Rectal smooth muscle tissue (tissue), 1 donor: Measurements from ENCODE around the gene MME.
"Not testable (repeated sequence)": the region's sequence is repeated elsewhere in the genome, so short reads cannot be mapped to it uniquely, and the experiment has no call there.

Experiments
- H3K27ac ChIP-seq: one replicate; pipeline ENCODE4 v1.7.0; 2013; ENCODE audit warnings: low read depth, low read length, inconsistent platforms
- H3K27me3 ChIP-seq: one replicate; pipeline ENCODE4 v1.7.0; 2013; ENCODE audit warnings: low read length; ENCODE audit not compliant: control insufficient read depth, insufficient read depth
- H3K36me3 ChIP-seq: one replicate; pipeline ENCODE4 v1.7.0; 2013; ENCODE audit warnings: low read length; ENCODE audit not compliant: control insufficient read depth, insufficient read depth
- H3K4me1 ChIP-seq: one replicate; pipeline ENCODE4 v1.7.0; 2013; ENCODE audit warnings: low read length; ENCODE audit not compliant: control insufficient read depth, insufficient read depth
- H3K4me3 ChIP-seq: one replicate; pipeline ENCODE4 v1.7.0; 2013; ENCODE audit warnings: low read length
- H3K9ac ChIP-seq: one replicate; pipeline ENCODE4 v1.7.0; 2013; ENCODE audit warnings: low read length

MME gene

GRCh38 chr3:155124745-155125144, 44.6 kb downstream of the MME start:
- H3K27me3 ChIP-seq, H3K4me1 ChIP-seq, H3K9ac ChIP-seq, H3K36me3 ChIP-seq, H3K27ac ChIP-seq, H3K4me3 ChIP-seq: not testable (repeated sequence)

GRCh38 chr3:155129396-155129795, 49.3 kb downstream of the MME start:
- Histone ChIP-seq H3K9ac (no peak overlapping the region), H3K4me3 (no peak overlapping the region), H3K36me3 (no peaks in the 10 kb centered on the region), H3K4me1 (no peaks in the 10 kb centered on the region), H3K27me3 (no peaks in the 10 kb centered on the region), H3K27ac (no peak overlapping the region)

GRCh38 chr3:155130001-155130400, 49.9 kb downstream of the MME start:
- Histone ChIP-seq H3K4me1 (no peaks in the 10 kb centered on the region), H3K36me3 (no peaks in the 10 kb centered on the region), H3K4me3 (no peak overlapping the region), H3K9ac (no peak overlapping the region), H3K27ac (no peak overlapping the region), H3K27me3 (no peaks in the 10 kb centered on the region)

DNA sequence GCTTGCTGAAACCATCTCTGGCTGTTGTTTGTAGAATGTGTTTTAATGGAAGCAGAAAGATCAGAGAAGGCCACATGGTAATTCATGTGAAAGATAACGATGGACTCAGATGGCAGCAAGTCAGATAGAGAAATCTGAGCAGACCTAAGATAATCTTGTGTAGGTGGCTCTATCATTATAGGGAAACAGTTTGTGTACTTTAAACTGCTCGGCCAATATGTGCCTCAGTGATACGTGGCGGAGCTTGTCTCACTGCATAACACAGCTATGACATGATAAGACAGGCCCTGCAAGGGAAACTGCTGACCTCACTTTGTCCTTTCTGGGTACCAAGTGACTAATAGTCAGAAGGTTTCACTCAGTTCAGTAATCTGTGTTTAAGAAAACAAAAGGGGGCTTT, 51.0 kb downstream of the MME start:
- Histone ChIP-seq H3K4me3 (no peak overlapping the region), H3K4me1 (no peaks in the 10 kb centered on the region), H3K36me3 (no peaks in the 10 kb centered on the region), H3K27me3 (no peaks in the 10 kb centered on the region), H3K27ac (no peak overlapping the region), H3K9ac (no peak overlapping the region)

GRCh38 chr3:155134311-155134710, 54.2 kb downstream of the MME start:
- H3K4me3 ChIP-seq, H3K4me1 ChIP-seq, H3K9ac ChIP-seq, H3K36me3 ChIP-seq, H3K27me3 ChIP-seq, H3K27ac ChIP-seq: not testable (repeated sequence)

- Histone ChIP-seq H3K4me1 (no peaks in the 10 kb centered on the region), H3K9ac (no peak overlapping the region), H3K36me3 (no peaks in the 10 kb centered on the region), H3K27me3 (no peaks in the 10 kb centered on the region), H3K27ac (no peak overlapping the region), H3K4me3 (no peak overlapping the region)
Observed at GRCh38 chr3:155135003-155135402, 54.9 kb downstream of the MME start.

DNA sequence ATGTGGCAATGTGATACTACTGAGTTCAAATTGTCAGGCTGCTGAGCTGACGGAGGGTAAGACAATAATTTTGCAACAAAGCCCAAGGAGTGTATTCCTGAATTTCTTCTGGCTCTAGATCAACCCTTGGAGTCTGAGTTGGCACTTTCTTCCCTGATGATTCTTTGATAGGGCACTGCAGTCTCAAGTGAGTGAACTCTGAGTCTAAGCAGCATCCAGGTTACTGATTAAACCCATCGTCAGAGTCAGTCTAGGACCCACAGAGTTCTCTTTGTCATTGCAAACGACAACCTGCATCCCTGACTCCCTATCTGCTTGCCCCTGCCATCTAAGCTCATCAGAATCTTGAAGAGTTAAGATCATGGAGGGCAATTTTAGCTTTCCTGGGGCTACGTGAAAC, 58.6 kb downstream of the MME start:
- no peaks in the 10 kb centered on the region for H3K27me3 ChIP-seq
- no peaks in the 10 kb centered on the region for H3K36me3 ChIP-seq
- no peak overlapping the region for H3K27ac ChIP-seq
- no peak overlapping the region for H3K4me3 ChIP-seq
- no peak overlapping the region for H3K9ac ChIP-seq
- no peaks in the 10 kb centered on the region for H3K4me1 ChIP-seq

- no peak overlapping the region for H3K27ac ChIP-seq
- H3K36me3 ChIP-seq: no peaks in the 10 kb centered on the region
Observed at GRCh38 chr3:155147588-155147987, 67.5 kb downstream of the MME start.

DNA sequence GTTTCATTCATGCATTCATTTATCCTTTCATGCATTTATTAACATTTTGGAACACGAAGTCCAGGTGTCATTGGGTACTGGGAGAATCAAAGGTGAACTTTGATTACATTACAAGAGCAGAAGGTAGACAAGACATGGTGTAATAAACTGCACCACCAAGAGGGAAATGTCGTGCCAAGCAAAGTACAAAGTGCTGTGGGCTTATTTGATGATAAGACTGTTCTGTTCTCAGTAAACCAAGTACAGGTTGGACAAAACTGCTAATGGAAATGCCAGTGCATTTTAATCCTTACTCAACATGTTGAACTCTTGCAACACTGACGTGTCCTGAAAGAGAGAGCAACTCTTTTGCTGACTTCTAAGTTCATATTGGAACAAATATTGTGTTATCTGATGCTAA, 69.4 kb downstream of the MME start:
- H3K36me3 ChIP-seq: no peaks in the 10 kb centered on the region
- H3K9ac ChIP-seq: no peak overlapping the region
- H3K27ac ChIP-seq: no peak overlapping the region
- H3K4me3 ChIP-seq: no peak overlapping the region
- H3K4me1 ChIP-seq: no peaks in the 10 kb centered on the region
- H3K27me3 ChIP-seq: no peaks in the 10 kb centered on the region

More at GRCh38 chr3:155147588-155147987, 67.5 kb downstream of the MME start:
- no peaks in the 10 kb centered on the region for H3K27me3 ChIP-seq
- H3K4me3 ChIP-seq: no peak overlapping the region
- H3K9ac ChIP-seq: no peak overlapping the region
- no peaks in the 10 kb centered on the region for H3K4me1 ChIP-seq

DNA sequence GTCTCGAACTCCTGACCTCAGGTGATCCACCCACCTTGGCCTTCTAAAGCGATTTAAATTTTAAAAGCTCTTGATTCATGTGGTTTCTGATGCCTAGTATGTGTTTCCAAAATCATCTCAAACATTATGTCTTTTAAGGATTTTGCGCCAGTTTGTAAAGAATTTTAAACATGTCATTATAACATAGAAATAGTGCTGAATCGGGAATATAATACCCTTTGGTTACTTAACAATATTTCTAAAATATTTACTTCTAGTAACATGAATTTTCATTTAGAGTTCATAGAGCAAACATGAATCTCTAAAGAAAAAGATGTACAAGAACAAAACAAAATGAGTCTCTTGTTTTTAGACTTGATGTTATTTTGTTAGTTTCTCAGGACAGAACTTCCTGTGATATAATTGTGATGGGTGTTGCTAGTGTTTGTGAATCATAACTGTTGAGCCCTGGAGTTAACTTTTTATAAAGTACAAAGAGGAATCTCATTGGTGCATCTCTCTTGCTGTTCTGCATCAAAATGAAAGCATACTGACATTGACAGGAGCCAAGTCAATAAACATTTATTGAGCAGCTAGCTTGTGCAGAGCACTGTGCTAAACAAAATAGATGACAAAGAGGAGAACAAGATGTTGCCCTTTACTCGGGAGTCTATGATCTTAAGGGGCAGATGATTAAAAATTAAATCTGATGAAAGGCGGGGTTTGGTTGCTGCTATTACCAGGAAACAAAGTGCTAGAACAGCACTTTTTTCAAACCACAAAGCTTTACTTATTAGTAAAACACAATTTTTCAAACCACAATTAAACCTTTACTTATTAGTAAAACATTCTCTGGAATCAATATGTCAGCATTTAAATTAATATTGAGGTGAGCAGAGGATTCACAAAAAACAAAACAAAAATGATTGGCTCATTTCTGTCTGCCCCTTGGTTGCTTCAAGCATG, 73.4 kb downstream of the MME start:
- no peaks in the 10 kb centered on the region for H3K4me1 ChIP-seq
- no peaks in the 10 kb centered on the region for H3K27me3 ChIP-seq
- H3K36me3 ChIP-seq: no peaks in the 10 kb centered on the region
- H3K27ac ChIP-seq: no peak overlapping the region
- H3K4me3 ChIP-seq: no peak overlapping the region
- no peak overlapping the region for H3K9ac ChIP-seq

DNA sequence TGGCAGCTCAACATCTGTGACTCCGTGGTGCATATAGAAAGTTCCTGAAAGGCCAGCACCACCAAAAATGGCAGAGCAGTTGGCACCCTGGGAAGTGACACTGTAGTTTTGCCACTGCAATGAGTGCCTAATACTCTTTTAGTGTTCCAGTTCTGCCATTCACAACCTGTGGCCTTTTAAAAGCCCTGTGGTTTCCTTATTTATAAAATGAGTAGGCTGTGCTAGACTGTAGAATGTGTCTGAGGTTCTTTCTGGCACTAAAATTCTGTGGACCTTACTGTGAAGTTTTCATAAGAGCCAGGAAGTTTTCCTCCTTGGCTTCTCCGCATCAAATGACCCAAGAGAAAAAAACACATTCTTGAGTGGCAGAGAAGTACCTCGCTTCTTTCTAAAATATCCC, 74.1 kb downstream of the MME start:
- no peaks in the 10 kb centered on the region for H3K4me1 ChIP-seq
- H3K9ac ChIP-seq: no peak overlapping the region
- no peak overlapping the region for H3K27ac ChIP-seq
- H3K4me3 ChIP-seq: no peak overlapping the region
- no peaks in the 10 kb centered on the region for H3K36me3 ChIP-seq
- H3K27me3 ChIP-seq: no peaks in the 10 kb centered on the region

- Histone ChIP-seq H3K27me3 (no peaks in the 10 kb centered on the region), H3K36me3 (no peaks in the 10 kb centered on the region), H3K4me3 (no peak overlapping the region), H3K27ac (no peak overlapping the region), H3K4me1 (no peaks in the 10 kb centered on the region), H3K9ac (no peak overlapping the region)
Observed at GRCh38 chr3:155158346-155159037, 78.4 kb downstream of the MME start.

DNA sequence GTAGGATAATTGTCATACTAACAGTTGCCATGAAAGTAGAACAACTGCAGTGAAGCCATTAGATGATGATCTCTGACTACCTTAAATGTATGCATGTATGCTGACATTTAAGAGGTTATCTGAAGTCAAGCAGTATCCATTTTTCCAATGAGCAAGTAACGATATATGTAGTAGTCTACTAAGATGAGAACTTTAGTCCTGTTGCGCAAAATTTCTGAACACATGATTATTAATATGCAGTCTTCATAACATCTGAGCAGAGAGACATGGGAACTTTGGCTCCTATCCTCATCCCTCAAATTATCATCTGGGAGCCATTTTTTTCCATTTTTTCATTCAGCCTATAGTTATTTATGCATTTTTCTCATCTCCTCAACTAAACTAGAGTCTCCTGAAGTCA, 79.2 kb downstream of the MME start:
- Histone ChIP-seq H3K36me3 (no peaks in the 10 kb centered on the region), H3K4me3 (no peak overlapping the region), H3K9ac (no peak overlapping the region), H3K27ac (no peak overlapping the region), H3K27me3 (no peaks in the 10 kb centered on the region), H3K4me1 (no peaks in the 10 kb centered on the region)
